Epithelial cell of umbilical artery (primary cell): ENCODE measurements around the gene GSC. TPM values are rescaled to one million over a fixed set of nuclear protein-coding genes. Genes with fewer than 3 reads are reported as not detected.

Experiments
- total RNA-seq: library from RNA; depleted of rRNA; stranded (reverse); fragments of >200 nt; gene quantifications from 2 replicates; pipeline ENCODE4 v1.2.3, GENCODE V29; 2014

Gene GSC
- total RNA-seq: not detected in 2 replicates

GRCh38 chr14:94769391-94770250 is at the start of gene GSC:
Gene GSC, minus strand, starts transcription at chr14:94770113. Its CDS starts 98 bp downstream, at chr14:94770015.

Other genes starting within 250 kb of the GSC start
- gene SERPINA4, start 208.7 kb downstream of the GSC start, total RNA-seq: not detected in 2 replicates
- gene SERPINA5, start 188.7 kb downstream of the GSC start, total RNA-seq: under 0.01 TPM in 1 of 2 replicates, not detected in the other
- 0.61 TPM in 1 of 2 replicates, not detected in the other for gene SERPINA3, start 157.7 kb downstream of the GSC start, total RNA-seq